AG09309 (cell line): Measurements from ENCODE around the gene ITGA11.

Experiments
- DNase-seq: peaks from one replicate; pipeline ENCODE4 v3.0.0-alpha.2; 2010; ENCODE audit warnings: low read depth
- H3K4me3 ChIP-seq: 2 replicates; pipeline ENCODE4 v1.5.1; 2011; ENCODE audit warnings: mild to moderate bottlenecking, low read depth, low read length, moderate library complexity; ENCODE audit not compliant: control insufficient read depth
- CTCF ChIP-seq: IDR thresholded peaks from 2 replicates; pipeline ENCODE4 v1.5.1; 2011; ENCODE audit warnings: mild to moderate bottlenecking, low read depth, low read length, inconsistent platforms; ENCODE audit not compliant: insufficient read depth, control insufficient read depth; ENCODE audit errors: missing control alignments

ITGA11 gene

GRCh38 chr15:68330901-68331300 lies 101.1 kb downstream of the ITGA11 start:
- no peak for TF ChIP-seq CTCF
- H3K4me3 ChIP-seq: no peak overlapping the region
- no peak for DNase-seq

GRCh38 chr15:68330416-68330815 lies 101.5 kb downstream of the ITGA11 start:
- no peak for TF ChIP-seq CTCF
- H3K4me3 ChIP-seq: no peak overlapping the region
- DNase-seq: no peak

GRCh38 chr15:68328964-68329363 lies 103.0 kb downstream of the ITGA11 start:
- no peak for DNase-seq
- no peak overlapping the region for H3K4me3 ChIP-seq
- no peak for TF ChIP-seq CTCF

GRCh38 chr15:68328443-68328842 lies 103.5 kb downstream of the ITGA11 start:
- DNase-seq: no peak
- TF ChIP-seq CTCF: no peak
- H3K4me3 ChIP-seq: no peak overlapping the region

- no peak for DNase-seq
- no peak overlapping the region for H3K4me3 ChIP-seq
- no peak for TF ChIP-seq CTCF
Measured at GRCh38 chr15:68326711-68327354, 105.1 kb downstream of the ITGA11 start.

GRCh38 chr15:68325726-68326125 lies 106.2 kb downstream of the ITGA11 start:
- no peak for TF ChIP-seq CTCF
- no peak for DNase-seq
- H3K4me3 ChIP-seq: no peak overlapping the region

- H3K4me3 ChIP-seq: no peak overlapping the region
- TF ChIP-seq CTCF: no peak
- no peak for DNase-seq
Measured at GRCh38 chr15:68322796-68323195, 109.2 kb downstream of the ITGA11 start.
